WTC11 (cell line): Measurements from ENCODE around the gene FKBP4.

Experiments used
- CREB1 ChIP-seq: sonication (generic); formaldehyde crosslinking; IDR thresholded peaks from 2 replicates; pipeline ENCODE4 v1.8.0; 2023; ENCODE audit warnings: mild to moderate bottlenecking, missing genetic modification reagents
- ELF4 ChIP-seq: sonication (generic); formaldehyde crosslinking; IDR thresholded peaks from 2 replicates; pipeline ENCODE4 v1.8.1; 2022; ENCODE audit warnings: low read depth, mild to moderate bottlenecking, moderate library complexity, missing genetic modification reagents
- GABPB1 ChIP-seq: sonication (generic); formaldehyde crosslinking; IDR thresholded peaks from 2 replicates; pipeline ENCODE4 v1.8.1; 2023; ENCODE audit warnings: mild to moderate bottlenecking, missing genetic modification reagents
- GTF2I ChIP-seq: fragments of 250-450 bp; sonication (Bioruptor Pico); conservative IDR thresholded peaks from 2 replicates; pipeline ENCODE4 v1.4.0; 2021; ENCODE audit warnings: mild to moderate bottlenecking
- OVOL2 ChIP-seq: fragments of 250-450 bp; sonication (Bioruptor Pico); IDR thresholded peaks from 2 replicates; pipeline ENCODE4 v1.9.0; 2021; ENCODE audit warnings: mild to moderate bottlenecking, borderline replicate concordance
- RORB ChIP-seq: fragments of 250-450 bp; sonication (Bioruptor Pico); IDR thresholded peaks from 2 replicates; pipeline ENCODE4 v1.9.0; 2021; ENCODE audit warnings: mild to moderate bottlenecking
- TCF7 ChIP-seq: sonication (generic); formaldehyde crosslinking; IDR thresholded peaks from 2 replicates; pipeline ENCODE4 v1.8.0; 2022; ENCODE audit warnings: mild to moderate bottlenecking, low read depth, missing genetic modification reagents, moderate library complexity
- TP53 ChIP-seq: sonication (generic); formaldehyde crosslinking; IDR thresholded peaks from 2 replicates; pipeline ENCODE4 v1.8.1; 2023; ENCODE audit warnings: mild to moderate bottlenecking, missing genetic modification reagents
- ZNF416 ChIP-seq: fragments of 250-450 bp; sonication (Bioruptor Pico); IDR thresholded peaks from 2 replicates; pipeline ENCODE4 v1.9.0; 2021; ENCODE audit warnings: mild to moderate bottlenecking, inconsistent platforms
- TF ChIP-seq, protein P1 (sequence below): fragments of 200-600 bp; IDR thresholded peaks from 2 replicates; pipeline ENCODE4 v1.8.0; 2022; ENCODE audit warnings: antibody characterized with exemption
- TF ChIP-seq, protein P2 (sequence below): sonication (generic); formaldehyde crosslinking; IDR thresholded peaks from 2 replicates; pipeline ENCODE4 v1.8.0; 2022; ENCODE audit warnings: mild to moderate bottlenecking, missing genetic modification reagents
- TF ChIP-seq, protein P3 (sequence below): sonication (generic); formaldehyde crosslinking; IDR thresholded peaks from 2 replicates; pipeline ENCODE4 v1.8.0; 2022; ENCODE audit warnings: missing genetic modification reagents
- TF ChIP-seq, protein P4 (sequence below): sonication (generic); formaldehyde crosslinking; IDR thresholded peaks from 2 replicates; pipeline ENCODE4 v1.8.1; 2022; ENCODE audit warnings: low read depth, mild to moderate bottlenecking, moderate library complexity, missing genetic modification reagents, borderline replicate concordance
- TF ChIP-seq, protein P5 (sequence below): sonication (generic); formaldehyde crosslinking; IDR thresholded peaks from 2 replicates; pipeline ENCODE4 v1.8.1; 2022; ENCODE audit warnings: low read depth, missing genetic modification reagents, borderline replicate concordance

DNA sequence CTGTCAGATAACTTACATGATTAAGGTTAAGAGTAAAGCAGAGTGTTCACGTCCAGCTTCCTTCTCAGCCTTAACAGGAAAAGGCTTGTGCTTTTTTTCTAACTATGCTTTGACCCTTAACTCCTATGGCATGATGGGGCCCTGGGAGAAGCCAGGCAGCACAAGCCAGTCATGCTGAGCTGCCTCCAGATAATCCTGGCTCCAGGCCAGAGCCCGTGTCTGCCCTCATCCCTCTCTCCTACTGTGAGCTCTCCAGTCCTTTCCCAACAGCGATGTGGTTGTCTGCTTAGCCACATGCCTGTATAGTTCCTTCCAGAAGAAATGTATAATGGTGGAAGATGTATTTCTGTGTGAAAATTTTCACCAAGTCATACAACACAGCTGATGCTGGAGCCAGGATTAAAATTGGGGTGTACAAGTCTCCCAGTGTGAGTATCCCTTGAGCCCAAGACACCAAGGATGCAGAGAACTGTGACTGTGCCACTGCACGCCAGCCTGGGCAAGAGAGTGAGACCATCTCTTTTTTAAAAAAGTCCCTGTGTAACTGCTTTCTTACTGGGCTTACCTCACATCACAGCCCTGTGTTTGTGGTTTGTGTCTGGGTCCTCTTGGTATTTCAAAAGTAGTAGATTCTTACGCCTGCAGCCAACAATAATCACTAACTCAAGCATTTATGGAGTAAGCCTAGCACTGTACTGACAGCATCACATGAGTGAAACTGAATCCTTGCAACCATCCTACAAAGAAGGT, 9.8 kb downstream of the FKBP4 start:
- TF ChIP-seq ELF4 (CRISPR knock-in tag) = no peak
- TF ChIP-seq, protein P1, sequence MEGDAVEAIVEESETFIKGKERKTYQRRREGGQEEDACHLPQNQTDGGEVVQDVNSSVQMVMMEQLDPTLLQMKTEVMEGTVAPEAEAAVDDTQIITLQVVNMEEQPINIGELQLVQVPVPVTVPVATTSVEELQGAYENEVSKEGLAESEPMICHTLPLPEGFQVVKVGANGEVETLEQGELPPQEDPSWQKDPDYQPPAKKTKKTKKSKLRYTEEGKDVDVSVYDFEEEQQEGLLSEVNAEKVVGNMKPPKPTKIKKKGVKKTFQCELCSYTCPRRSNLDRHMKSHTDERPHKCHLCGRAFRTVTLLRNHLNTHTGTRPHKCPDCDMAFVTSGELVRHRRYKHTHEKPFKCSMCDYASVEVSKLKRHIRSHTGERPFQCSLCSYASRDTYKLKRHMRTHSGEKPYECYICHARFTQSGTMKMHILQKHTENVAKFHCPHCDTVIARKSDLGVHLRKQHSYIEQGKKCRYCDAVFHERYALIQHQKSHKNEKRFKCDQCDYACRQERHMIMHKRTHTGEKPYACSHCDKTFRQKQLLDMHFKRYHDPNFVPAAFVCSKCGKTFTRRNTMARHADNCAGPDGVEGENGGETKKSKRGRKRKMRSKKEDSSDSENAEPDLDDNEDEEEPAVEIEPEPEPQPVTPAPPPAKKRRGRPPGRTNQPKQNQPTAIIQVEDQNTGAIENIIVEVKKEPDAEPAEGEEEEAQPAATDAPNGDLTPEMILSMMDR = no peak
- TF ChIP-seq GABPB1 (CRISPR knock-in tag) = no peak
- no peak for TF ChIP-seq TP53 (CRISPR knock-in tag)
- TF ChIP-seq ZNF416 (CRISPR knock-in tag) = no peak
- no peak for TF ChIP-seq GTF2I
- no peak for TF ChIP-seq CREB1
- TF ChIP-seq, protein P2, sequence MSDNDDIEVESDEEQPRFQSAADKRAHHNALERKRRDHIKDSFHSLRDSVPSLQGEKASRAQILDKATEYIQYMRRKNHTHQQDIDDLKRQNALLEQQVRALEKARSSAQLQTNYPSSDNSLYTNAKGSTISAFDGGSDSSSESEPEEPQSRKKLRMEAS (CRISPR knock-in tag) = no peak
- no peak for TF ChIP-seq RORB (CRISPR knock-in tag)
- TF ChIP-seq TCF7 = no peak
- TF ChIP-seq, protein P3, sequence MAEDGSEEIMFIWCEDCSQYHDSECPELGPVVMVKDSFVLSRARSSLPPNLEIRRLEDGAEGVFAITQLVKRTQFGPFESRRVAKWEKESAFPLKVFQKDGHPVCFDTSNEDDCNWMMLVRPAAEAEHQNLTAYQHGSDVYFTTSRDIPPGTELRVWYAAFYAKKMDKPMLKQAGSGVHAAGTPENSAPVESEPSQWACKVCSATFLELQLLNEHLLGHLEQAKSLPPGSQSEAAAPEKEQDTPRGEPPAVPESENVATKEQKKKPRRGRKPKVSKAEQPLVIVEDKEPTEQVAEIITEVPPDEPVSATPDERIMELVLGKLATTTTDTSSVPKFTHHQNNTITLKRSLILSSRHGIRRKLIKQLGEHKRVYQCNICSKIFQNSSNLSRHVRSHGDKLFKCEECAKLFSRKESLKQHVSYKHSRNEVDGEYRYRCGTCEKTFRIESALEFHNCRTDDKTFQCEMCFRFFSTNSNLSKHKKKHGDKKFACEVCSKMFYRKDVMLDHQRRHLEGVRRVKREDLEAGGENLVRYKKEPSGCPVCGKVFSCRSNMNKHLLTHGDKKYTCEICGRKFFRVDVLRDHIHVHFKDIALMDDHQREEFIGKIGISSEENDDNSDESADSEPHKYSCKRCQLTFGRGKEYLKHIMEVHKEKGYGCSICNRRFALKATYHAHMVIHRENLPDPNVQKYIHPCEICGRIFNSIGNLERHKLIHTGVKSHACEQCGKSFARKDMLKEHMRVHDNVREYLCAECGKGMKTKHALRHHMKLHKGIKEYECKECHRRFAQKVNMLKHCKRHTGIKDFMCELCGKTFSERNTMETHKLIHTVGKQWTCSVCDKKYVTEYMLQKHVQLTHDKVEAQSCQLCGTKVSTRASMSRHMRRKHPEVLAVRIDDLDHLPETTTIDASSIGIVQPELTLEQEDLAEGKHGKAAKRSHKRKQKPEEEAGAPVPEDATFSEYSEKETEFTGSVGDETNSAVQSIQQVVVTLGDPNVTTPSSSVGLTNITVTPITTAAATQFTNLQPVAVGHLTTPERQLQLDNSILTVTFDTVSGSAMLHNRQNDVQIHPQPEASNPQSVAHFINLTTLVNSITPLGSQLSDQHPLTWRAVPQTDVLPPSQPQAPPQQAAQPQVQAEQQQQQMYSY (CRISPR knock-in tag) = no peak
- TF ChIP-seq, protein P4, sequence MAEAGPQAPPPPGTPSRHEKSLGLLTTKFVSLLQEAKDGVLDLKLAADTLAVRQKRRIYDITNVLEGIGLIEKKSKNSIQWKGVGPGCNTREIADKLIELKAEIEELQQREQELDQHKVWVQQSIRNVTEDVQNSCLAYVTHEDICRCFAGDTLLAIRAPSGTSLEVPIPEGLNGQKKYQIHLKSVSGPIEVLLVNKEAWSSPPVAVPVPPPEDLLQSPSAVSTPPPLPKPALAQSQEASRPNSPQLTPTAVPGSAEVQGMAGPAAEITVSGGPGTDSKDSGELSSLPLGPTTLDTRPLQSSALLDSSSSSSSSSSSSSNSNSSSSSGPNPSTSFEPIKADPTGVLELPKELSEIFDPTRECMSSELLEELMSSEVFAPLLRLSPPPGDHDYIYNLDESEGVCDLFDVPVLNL (CRISPR knock-in tag) = no peak
- TF ChIP-seq, protein P5, sequence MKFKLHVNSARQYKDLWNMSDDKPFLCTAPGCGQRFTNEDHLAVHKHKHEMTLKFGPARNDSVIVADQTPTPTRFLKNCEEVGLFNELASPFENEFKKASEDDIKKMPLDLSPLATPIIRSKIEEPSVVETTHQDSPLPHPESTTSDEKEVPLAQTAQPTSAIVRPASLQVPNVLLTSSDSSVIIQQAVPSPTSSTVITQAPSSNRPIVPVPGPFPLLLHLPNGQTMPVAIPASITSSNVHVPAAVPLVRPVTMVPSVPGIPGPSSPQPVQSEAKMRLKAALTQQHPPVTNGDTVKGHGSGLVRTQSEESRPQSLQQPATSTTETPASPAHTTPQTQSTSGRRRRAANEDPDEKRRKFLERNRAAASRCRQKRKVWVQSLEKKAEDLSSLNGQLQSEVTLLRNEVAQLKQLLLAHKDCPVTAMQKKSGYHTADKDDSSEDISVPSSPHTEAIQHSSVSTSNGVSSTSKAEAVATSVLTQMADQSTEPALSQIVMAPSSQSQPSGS (CRISPR knock-in tag) = no peak
- no peak for TF ChIP-seq OVOL2 (CRISPR knock-in tag)
